ENCODE measurements around the gene PFDN6.

- TF ChIP-seq CTCF (conservative IDR thresholded peaks at IDR 0.05) (no peak), ZFX (IDR thresholded peaks at IDR 0.05) (no peak)
Observed at GRCh38 chr6:33294086-33294823, 4.9 kb downstream of the PFDN6 start.
